ENCODE results near the gene PPP1R9A. TPM values are rescaled to one million over a fixed set of nuclear protein-coding genes. Genes with fewer than 3 reads are reported as not detected.

Gene PPP1R9A
- total RNA-seq, 1 experiment from 2014 or later, result 13.5 TPM

DNA sequence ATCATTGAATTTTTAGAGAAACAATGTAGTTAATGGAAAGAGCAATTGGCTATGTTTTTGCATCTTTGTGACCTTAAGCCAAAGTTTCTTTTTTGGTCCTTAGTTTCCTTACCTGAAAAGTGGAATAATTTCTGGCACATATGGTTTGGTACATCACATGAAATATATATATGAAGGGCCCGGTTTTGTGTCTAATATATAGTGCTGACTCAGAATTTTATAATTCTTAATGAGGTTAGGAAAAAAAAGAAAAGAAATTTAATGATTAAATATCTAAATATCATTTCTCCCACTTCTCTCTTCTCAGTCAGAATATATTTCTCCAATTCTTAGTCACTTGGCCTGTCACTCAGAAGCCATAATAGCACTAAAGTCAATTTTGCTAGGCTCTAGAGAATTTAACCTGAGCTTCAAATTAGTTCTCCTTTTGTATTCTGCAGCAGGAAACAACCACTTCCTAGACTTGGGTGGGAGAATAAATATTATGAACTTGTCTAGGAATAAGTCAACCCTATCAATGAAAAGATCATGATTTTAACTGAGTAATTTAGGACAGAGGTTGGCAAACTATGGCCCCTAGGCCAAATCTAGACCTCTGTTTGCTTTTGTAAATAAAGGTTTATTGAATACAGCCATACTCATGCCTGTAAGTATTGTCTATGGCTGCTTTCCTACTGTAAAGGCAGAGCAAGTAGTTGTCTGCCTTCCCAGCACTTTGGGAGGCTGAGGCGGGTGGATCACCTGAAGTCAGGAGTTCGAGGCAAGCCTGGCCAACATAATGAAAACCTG lies 34.6 kb downstream of the PPP1R9A start:
- Histone ChIP-seq H2AFZ (ENCODE audit: low read depth, low read length, poor library complexity, severe bottlenecking) (no peak overlapping the region), H3K9me3 (ENCODE audit: control insufficient read depth in 1 of 2, insufficient read depth in 1 of 2, low read depth in 1 of 2, low read length in 2 of 2) (no peaks in the 10 kb centered on the region), H3K27me3 (ENCODE audit: insufficient read depth, low read length) (no peaks in the 10 kb centered on the region), H4K20me1 (ENCODE audit: insufficient read depth) (no peaks in the 10 kb centered on the region), H3K4me2 (ENCODE audit: low read length) (no peak overlapping the region), H3K4me3 (replicated peaks in 1 of 2; ENCODE audit: low read depth in 1 of 2, low read length in 2 of 2) (no peak overlapping the region), H3K27ac (ENCODE audit: low read depth, low read length) (no peak overlapping the region), H3K36me3 (ENCODE audit: control insufficient read depth in 1 of 2, insufficient read depth in 2 of 2, low read length in 2 of 2) (no peaks in the 10 kb centered on the region), H3K9me2 (ENCODE audit: insufficient read depth) (no peaks in the 10 kb centered on the region; the same call in 1 of the 2 replicates), H3K4me1 (ENCODE audit: control insufficient read depth in 1 of 2, insufficient read depth in 2 of 2, low read length in 2 of 2) (no peaks in the 10 kb centered on the region), H3K79me2 (ENCODE audit: insufficient read depth, low read length) (no peaks in the 10 kb centered on the region), H3K9ac (ENCODE audit: low read length) (no peak overlapping the region)
- ChIA-PET CTCF (no interaction called here), POLR2A (no interaction called here), RAD21 (ENCODE audit: low non-redundant PET in 1 of 2, low total read pairs in 2 of 2, uncharacterized antibody in 2 of 2, unreplicated experiment in 2 of 2) (no interaction called here)
- DNase-seq (ENCODE audit: low read depth, low spot score) (no peak), ATAC-seq (no peak)
- no TSS peak for BruUV-seq (replicated peaks)
- TF ChIP-seq EZH2 (IDR thresholded peaks at IDR 0.05) (no peak), POLR2AphosphoS5 (IDR thresholded peaks at IDR 0.05; ENCODE audit: low read depth, low read length) (no peak), YY1 (IDR thresholded peaks at IDR 0.05; ENCODE audit: extremely low read depth, insufficient replicate concordance, low read depth, low read length) (no peak), SRF (IDR thresholded peaks at IDR 0.05; ENCODE audit: low read depth) (no peak), POLR2A (IDR thresholded peaks at IDR 0.05; ENCODE audit: borderline replicate concordance, extremely low read depth, insufficient read depth, insufficient read length) (no peak), SIN3A (IDR thresholded peaks at IDR 0.05; ENCODE audit: low read depth) (no peak), CEBPB (IDR thresholded peaks at IDR 0.05; ENCODE audit: low read depth) (no peak), EZH2phosphoT487 (IDR thresholded peaks at IDR 0.05; ENCODE audit: borderline replicate concordance) (no peak), RAD21 (IDR thresholded peaks at IDR 0.05; ENCODE audit: low read depth) (no peak)
- TF ChIP-seq, protein P1, sequence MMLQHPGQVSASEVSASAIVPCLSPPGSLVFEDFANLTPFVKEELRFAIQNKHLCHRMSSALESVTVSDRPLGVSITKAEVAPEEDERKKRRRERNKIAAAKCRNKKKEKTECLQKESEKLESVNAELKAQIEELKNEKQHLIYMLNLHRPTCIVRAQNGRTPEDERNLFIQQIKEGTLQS (IDR thresholded peaks at IDR 0.05), result no peak
- intact Hi-C loops (cut with micrococcal nuclease), result no loop called here

DNA sequence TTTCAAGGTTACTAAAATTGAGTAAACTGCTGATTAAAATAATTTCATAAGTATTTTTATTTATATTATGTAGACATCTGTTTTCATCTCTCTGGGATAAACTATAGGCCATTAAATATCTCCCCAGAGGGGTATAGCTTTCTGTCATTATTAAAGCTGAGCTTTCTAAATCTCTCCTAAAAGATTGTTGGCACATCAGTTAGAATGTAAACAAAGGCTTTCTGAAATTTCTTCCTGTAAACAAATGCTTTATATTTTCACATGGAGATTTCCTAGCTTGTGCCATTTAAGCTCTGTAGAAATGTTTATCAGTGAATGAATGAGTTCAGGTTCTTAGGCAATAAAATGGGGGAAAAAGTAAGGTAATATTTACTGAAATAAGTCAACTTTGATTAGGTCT lies 35.7 kb downstream of the PPP1R9A start:
- no peaks in the 10 kb centered on the region for H3K9me3 ChIP-seq (ENCODE audit: control insufficient read depth in 1 of 2, insufficient read depth in 1 of 2, low read depth in 1 of 2, low read length in 2 of 2)
- no peaks in the 10 kb centered on the region for H3K79me2 ChIP-seq (ENCODE audit: insufficient read depth, low read length)
- H3K4me2 ChIP-seq (ENCODE audit: low read length), result no peak overlapping the region
- H2AFZ ChIP-seq (ENCODE audit: low read depth, low read length, poor library complexity, severe bottlenecking), result no peak overlapping the region
- ChIA-PET CTCF (no interaction called here), RAD21 (ENCODE audit: low non-redundant PET in 1 of 2, low total read pairs in 2 of 2, uncharacterized antibody in 2 of 2, unreplicated experiment in 2 of 2) (no interaction called here), POLR2A (interaction anchor here (0.6 kb wide), 1 partner anchor 89 kb away, joined by 3 read pairs; no protein-coding TSS in a partner anchor)
- H3K9me2 ChIP-seq (ENCODE audit: insufficient read depth), result no peaks in the 10 kb centered on the region; the same call in 1 of the 2 replicates
- H3K9ac ChIP-seq (ENCODE audit: low read length), result no peak overlapping the region
- H4K20me1 ChIP-seq (ENCODE audit: insufficient read depth), result no peaks in the 10 kb centered on the region
- TF ChIP-seq ZFX (IDR thresholded peaks at IDR 0.05), result no peak
- no peak for TF ChIP-seq SIN3A (IDR thresholded peaks at IDR 0.05; ENCODE audit: low read depth)
- H3K4me1 ChIP-seq (ENCODE audit: control insufficient read depth in 1 of 2, insufficient read depth in 2 of 2, low read length in 2 of 2), result no peaks in the 10 kb centered on the region
- DNase-seq (ENCODE audit: low read depth, low spot score) (no peak), ATAC-seq (no peak)
- H3K4me3 ChIP-seq (replicated peaks in 1 of 2; ENCODE audit: low read depth in 1 of 2, low read length in 2 of 2), result no peak overlapping the region
- H3K27ac ChIP-seq (ENCODE audit: low read depth, low read length), result no peak overlapping the region
- no peaks in the 10 kb centered on the region for H3K27me3 ChIP-seq (ENCODE audit: insufficient read depth, low read length)
- BruUV-seq (replicated peaks), result no TSS peak
- H3K36me3 ChIP-seq (ENCODE audit: control insufficient read depth in 1 of 2, insufficient read depth in 2 of 2, low read length in 2 of 2), result no peaks in the 10 kb centered on the region
- intact Hi-C loops (cut with micrococcal nuclease), result no loop called here
